Activated CD4-positive, alpha-beta memory T cell treated with anti-CD3 and anti-CD28 coated beads, Interleukin-2, amount 10 ng/mL, durations not matched to agents 7 days and 5 days (primary cell): ENCODE measurements around the gene TIGIT. TPM values are rescaled to one million over a fixed set of nuclear protein-coding genes. Genes with fewer than 3 reads are reported as not detected.

Experiments used
- total RNA-seq, 2 experiments: library from RNA; stranded (reverse); gene quantifications; one replicate each; pipeline ENCODE4 v1.2.3, GENCODE V29; 2021

Gene TIGIT
- total RNA-seq, 2 experiments from 2014 or later, result 29.8 to 30.4 TPM

Other genes with a start within 250 kb of the TIGIT start
- gene CCDC191, start 237.5 kb upstream of the TIGIT start, total RNA-seq, result 1 to 10 TPM; 2.6 to 3.0 TPM
- gene QTRT2, start 237.3 kb upstream of the TIGIT start, total RNA-seq, result 10 to 100 TPM; 23.3 to 25.6 TPM
- not detected for gene DRD3, start 115.0 kb upstream of the TIGIT start, total RNA-seq
- gene ZNF80, start 56.5 kb upstream of the TIGIT start, total RNA-seq, result under 1 TPM; 0.28 to 0.35 TPM